Fibroblast of lung (primary cell): ENCODE results near the gene GNPTAB. TPM values are rescaled to one million over a fixed set of nuclear protein-coding genes. Genes with fewer than 3 reads are reported as not detected.

ENCODE experiments used
- DNase-seq, 2 donors: peaks; one replicate each; pipeline versions ENCODE4 v3.0.0 to v3.0.0-alpha.2; 2010; ENCODE audit warnings: low read depth in 2 of 2
- H2AFZ ChIP-seq: 2 replicates; pipeline ENCODE4 v1.5.1; 2012; ENCODE audit warnings: low read length, control low read depth, inconsistent platforms
- H3K27ac ChIP-seq: 2 replicates; pipeline ENCODE4 v1.5.1; 2011; ENCODE audit warnings: low read length, control low read depth; ENCODE audit not compliant: insufficient read depth
- H3K27me3 ChIP-seq: 2 replicates; pipeline ENCODE4 v1.5.1; 2011; ENCODE audit warnings: mild to moderate bottlenecking, low read length; ENCODE audit not compliant: control insufficient read depth, insufficient read depth
- H3K36me3 ChIP-seq: 2 replicates; pipeline ENCODE4 v1.5.1; 2011; ENCODE audit warnings: low read length; ENCODE audit not compliant: control insufficient read depth, insufficient read depth
- H3K4me1 ChIP-seq: 2 replicates; pipeline ENCODE4 v1.5.1; 2011; ENCODE audit warnings: low read length; ENCODE audit not compliant: control insufficient read depth, insufficient read depth; ENCODE audit errors: extremely low read depth
- H3K4me2 ChIP-seq: 2 replicates; pipeline ENCODE4 v1.5.1; 2011; ENCODE audit warnings: low read length, control low read depth; ENCODE audit not compliant: insufficient read depth; ENCODE audit errors: extremely low read depth
- H3K4me3 ChIP-seq, 4 experiments: fragments of 200-600 bp in 1 of 4; sonication (generic) in 1 of 4; replicated peaks in 1 of 4; 2 replicates each; pipeline ENCODE4 v1.5.1; 2011 to 2016; ENCODE audit warnings: low read length in 4 of 4, low read depth in 3 of 4, mild to moderate bottlenecking in 3 of 4, control low read depth in 2 of 4, inconsistent platforms in 1 of 4, mixed read lengths in 1 of 4; ENCODE audit not compliant: insufficient read depth in 1 of 4; ENCODE audit errors: control extremely low read depth in 1 of 4
- H3K79me2 ChIP-seq: 2 replicates; pipeline ENCODE4 v1.5.1; 2012; ENCODE audit warnings: mild to moderate bottlenecking, low read length, inconsistent platforms; ENCODE audit not compliant: control insufficient read depth, insufficient read depth
- H3K9ac ChIP-seq: 2 replicates; pipeline ENCODE4 v1.5.1; 2011; ENCODE audit warnings: mild to moderate bottlenecking, low read length, control low read depth; ENCODE audit not compliant: insufficient read depth
- H3K9me3 ChIP-seq: 2 replicates; pipeline ENCODE4 v1.5.1; 2012; ENCODE audit warnings: low read depth, low read length; ENCODE audit not compliant: control insufficient read depth, insufficient read depth
- H4K20me1 ChIP-seq: 2 replicates; pipeline ENCODE4 v1.5.1; 2011; ENCODE audit warnings: low read length; ENCODE audit not compliant: control insufficient read depth, insufficient read depth; ENCODE audit errors: extremely low read depth
- CTCF ChIP-seq, 2 donors: IDR thresholded peaks in 1 of 2; conservative IDR thresholded peaks in 1 of 2; 1 replicate in 1 of 2; 2 replicates in 1 of 2; pipeline ENCODE4 v1.5.1; 2011 to 2012; ENCODE audit warnings: low read length in 2 of 2, control low read depth in 1 of 2, inconsistent platforms in 1 of 2, low read depth in 1 of 2, mild to moderate bottlenecking in 1 of 2
- EZH2 ChIP-seq: IDR thresholded peaks from 2 replicates; pipeline ENCODE4 v1.5.1; 2012; ENCODE audit warnings: low read length, control low read depth, mild to moderate bottlenecking; ENCODE audit errors: missing control alignments
- polyA plus RNA-seq, 2 donors: library from polyadenylated mRNA; depleted of rRNA in 1 of 2; stranded (reverse) in 1 of 2; unstranded in 1 of 2; fragments of >200 nt; gene quantifications; 2 replicates each; pipeline ENCODE4 v1.2.1, GENCODE V29; 2011 to 2012; ENCODE audit warnings: missing spikeins in 1 of 2
- total RNA-seq: library from RNA; depleted of rRNA; stranded (reverse); fragments of >200 nt; gene quantifications from 2 replicates; pipeline ENCODE4 v1.2.1, GENCODE V29; 2014

GNPTAB gene
- total and polyA plus RNA-seq, 2 donors (not counting 1 experiment from before 2014, with no cell fraction given): 49.7 to 58.4 TPM

DNA sequence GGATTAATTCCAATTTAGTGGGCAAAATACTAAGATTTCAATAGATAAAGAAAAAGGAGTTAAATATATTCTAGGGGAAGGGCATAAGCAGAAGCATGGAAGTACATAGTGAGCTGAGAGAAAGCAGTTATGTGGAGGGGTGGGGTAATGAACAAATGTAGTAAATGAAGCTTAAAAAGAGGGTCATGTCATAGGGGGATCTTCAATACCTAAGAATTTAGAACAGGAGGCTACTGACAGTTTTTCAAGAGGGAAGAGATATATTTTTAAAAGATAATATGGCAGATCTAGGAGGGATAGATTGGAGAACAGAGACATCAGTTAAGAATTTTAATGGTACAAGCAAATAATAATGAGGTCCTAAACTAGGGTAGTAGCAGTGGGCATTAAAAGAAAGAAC, 100.9 kb downstream of the GNPTAB start:
- no peaks in the 10 kb centered on the region for H3K79me2 ChIP-seq
- TF ChIP-seq EZH2 (no peak), CTCF (conservative IDR thresholded peaks at IDR 0.05 in 1 of 2, IDR thresholded peaks at IDR 0.05 in 1 of 2; ENCODE audit: low read depth in 1 of 2, low read length in 2 of 2) (no peak)
- no peak overlapping the region for H3K27ac ChIP-seq
- no peaks in the 10 kb centered on the region for H3K36me3 ChIP-seq
- H3K4me3 ChIP-seq: no peak overlapping the region
- H3K9me3 ChIP-seq: no peaks in the 10 kb centered on the region
- DNase-seq: no peak
- H3K27me3 ChIP-seq: no peaks in the 10 kb centered on the region
- H2AFZ ChIP-seq: no peak overlapping the region
- H3K4me1 ChIP-seq: no peaks in the 10 kb centered on the region
- H3K4me2 ChIP-seq: no peak overlapping the region
- no peaks in the 10 kb centered on the region for H4K20me1 ChIP-seq
- H3K9ac ChIP-seq: no peak overlapping the region

DNA sequence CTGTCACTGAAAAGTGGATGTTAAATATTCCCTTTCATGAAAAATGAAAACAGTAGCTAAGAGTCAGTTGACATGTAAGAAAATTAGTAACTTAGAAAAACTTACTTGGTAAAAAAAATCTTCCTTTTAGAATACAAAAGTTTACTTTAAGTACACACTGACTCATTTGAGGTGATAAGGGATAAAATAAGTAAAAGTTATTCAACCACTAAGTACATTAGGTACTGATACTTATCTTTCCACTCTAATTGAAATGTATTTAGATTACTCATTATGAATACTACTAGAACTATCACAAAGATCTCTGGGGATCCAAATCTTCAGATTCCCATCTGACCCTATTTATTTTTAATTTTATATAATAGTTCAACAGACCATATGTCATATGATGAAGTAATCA, 103.7 kb downstream of the GNPTAB start:
- Histone ChIP-seq H3K4me3 (no peak overlapping the region), H3K4me2 (no peak overlapping the region), H4K20me1 (no peaks in the 10 kb centered on the region), H3K4me1 (no peaks in the 10 kb centered on the region), H3K27ac (no peak overlapping the region), H3K27me3 (no peaks in the 10 kb centered on the region), H2AFZ (no peak overlapping the region), H3K9ac (no peak overlapping the region), H3K9me3 (no peaks in the 10 kb centered on the region), H3K36me3 (no peaks in the 10 kb centered on the region), H3K79me2 (no peaks in the 10 kb centered on the region)
- TF ChIP-seq EZH2 (no peak), CTCF (conservative IDR thresholded peaks at IDR 0.05 in 1 of 2, IDR thresholded peaks at IDR 0.05 in 1 of 2; ENCODE audit: low read depth in 1 of 2, low read length in 2 of 2) (no peak)
- peak in 1 of 2 donors; percentile 22 for DNase-seq

DNA sequence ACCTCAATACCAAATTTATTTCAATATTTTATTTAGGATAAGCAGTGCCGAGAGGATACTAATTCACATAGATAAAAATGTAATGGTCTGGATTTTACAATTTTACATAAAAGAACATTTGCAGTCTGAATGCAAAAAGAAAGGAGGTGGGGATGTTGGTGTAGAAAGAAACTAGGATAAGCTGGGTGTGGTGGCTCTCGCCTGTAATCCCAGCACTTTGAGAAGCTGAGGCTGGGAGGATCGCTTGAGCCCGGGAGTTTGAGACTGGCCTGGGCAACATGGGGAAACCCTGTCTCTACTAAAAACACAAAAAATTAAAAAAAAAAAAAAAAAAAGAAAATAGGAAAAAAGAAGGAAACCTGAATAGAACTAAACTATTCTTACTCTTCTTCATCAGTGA, 108.4 kb downstream of the GNPTAB start:
- Histone ChIP-seq H4K20me1 (no peaks in the 10 kb centered on the region), H3K9me3 (no peaks in the 10 kb centered on the region), H3K27ac (no peak overlapping the region), H3K4me3 (no peak overlapping the region), H2AFZ (no peak overlapping the region), H3K79me2 (no peaks in the 10 kb centered on the region), H3K36me3 (no peaks in the 10 kb centered on the region), H3K4me1 (no peaks in the 10 kb centered on the region), H3K27me3 (no peaks in the 10 kb centered on the region), H3K9ac (no peak overlapping the region), H3K4me2 (no peak overlapping the region)
- DNase-seq: no peak
- TF ChIP-seq CTCF (conservative IDR thresholded peaks at IDR 0.05 in 1 of 2, IDR thresholded peaks at IDR 0.05 in 1 of 2; ENCODE audit: low read depth in 1 of 2, low read length in 2 of 2) (no peak), EZH2 (no peak)
